ENCODE measurements around the gene SH2D4B.

SH2D4B gene

GRCh38 chr10:80579181-80579763, 41.6 kb downstream of the SH2D4B start:
- Mint-ChIP-seq H3K27me3 (peaks cover 1% of the 10 kb centered on the region), H3K36me3 (peaks cover 4% of the 10 kb centered on the region), H3K4me1 (ENCODE audit: low read depth) (peaks cover 6% of the 10 kb centered on the region), H3K4me3 (no peak overlapping the region), H3K27ac (no peak overlapping the region), H3K9me3 (ENCODE audit: low read depth) (no peaks in the 10 kb centered on the region)

GRCh38 chr10:80579849-80580637, 42.3 kb downstream of the SH2D4B start:
- H3K9me3 Mint-ChIP-seq (ENCODE audit: low read depth), result no peaks in the 10 kb centered on the region
- no peak overlapping the region for H3K4me3 Mint-ChIP-seq
- H3K36me3 Mint-ChIP-seq, result peaks cover 4% of the 10 kb centered on the region
- H3K4me1 Mint-ChIP-seq (ENCODE audit: low read depth), result peaks cover 6% of the 10 kb centered on the region
- no peak overlapping the region for H3K27ac Mint-ChIP-seq
- H3K27me3 Mint-ChIP-seq, result peaks cover 1% of the 10 kb centered on the region

- peaks cover 1% of the 10 kb centered on the region for H3K27me3 Mint-ChIP-seq
- no peaks in the 10 kb centered on the region for H3K9me3 Mint-ChIP-seq (ENCODE audit: low read depth)
- H3K36me3 Mint-ChIP-seq, result peaks cover 4% of the 10 kb centered on the region
- no peak overlapping the region for H3K27ac Mint-ChIP-seq
- H3K4me1 Mint-ChIP-seq (ENCODE audit: low read depth), result peaks cover 6% of the 10 kb centered on the region
- no peak overlapping the region for H3K4me3 Mint-ChIP-seq
These were observed 43.2 kb downstream of the SH2D4B start for GRCh38 chr10:80580638-80581468.

- no peak overlapping the region for H3K27ac Mint-ChIP-seq
- peaks cover 1% of the 10 kb centered on the region for H3K27me3 Mint-ChIP-seq
- H3K36me3 Mint-ChIP-seq, result peaks cover 4% of the 10 kb centered on the region
- no peak overlapping the region for H3K4me3 Mint-ChIP-seq
- H3K4me1 Mint-ChIP-seq (ENCODE audit: low read depth), result peaks cover 6% of the 10 kb centered on the region
- no peaks in the 10 kb centered on the region for H3K9me3 Mint-ChIP-seq (ENCODE audit: low read depth)
These were observed 43.8 kb downstream of the SH2D4B start for GRCh38 chr10:80581469-80581835.

GRCh38 chr10:80582286-80582960, 44.7 kb downstream of the SH2D4B start:
- no peaks in the 10 kb centered on the region for H3K36me3 Mint-ChIP-seq
- peaks cover 6% of the 10 kb centered on the region for H3K4me1 Mint-ChIP-seq (ENCODE audit: low read depth)
- peaks cover 1% of the 10 kb centered on the region for H3K27me3 Mint-ChIP-seq
- H3K9me3 Mint-ChIP-seq (ENCODE audit: low read depth), result no peaks in the 10 kb centered on the region
- H3K4me3 Mint-ChIP-seq, result no peak overlapping the region
- H3K27ac Mint-ChIP-seq, result no peak overlapping the region

- Mint-ChIP-seq H3K36me3 (no peaks in the 10 kb centered on the region), H3K27ac (no peak overlapping the region), H3K27me3 (no peaks in the 10 kb centered on the region), H3K4me3 (no peak overlapping the region), H3K4me1 (ENCODE audit: low read depth) (peaks cover 6% of the 10 kb centered on the region), H3K9me3 (ENCODE audit: low read depth) (no peaks in the 10 kb centered on the region)
These were observed 46.0 kb downstream of the SH2D4B start for GRCh38 chr10:80583685-80584084.

- Mint-ChIP-seq H3K36me3 (no peaks in the 10 kb centered on the region), H3K4me3 (no peak overlapping the region)
These were observed 48.1 kb downstream of the SH2D4B start for GRCh38 chr10:80585812-80586211.

GRCh38 chr10:80588546-80588945, 50.8 kb downstream of the SH2D4B start:
- Mint-ChIP-seq H3K4me3 (no peak overlapping the region), H3K27me3 (no peaks in the 10 kb centered on the region), H3K4me1 (ENCODE audit: low read depth) (no peaks in the 10 kb centered on the region), H3K9me3 (ENCODE audit: low read depth) (no peaks in the 10 kb centered on the region), H3K27ac (no peak overlapping the region), H3K36me3 (no peaks in the 10 kb centered on the region)

More at GRCh38 chr10:80585812-80586211, 48.1 kb downstream of the SH2D4B start:
- Mint-ChIP-seq H3K4me1 (ENCODE audit: low read depth) (no peaks in the 10 kb centered on the region), H3K27ac (no peak overlapping the region), H3K9me3 (ENCODE audit: low read depth) (no peaks in the 10 kb centered on the region), H3K27me3 (no peaks in the 10 kb centered on the region)

- Mint-ChIP-seq H3K27ac (no peak overlapping the region), H3K27me3 (no peaks in the 10 kb centered on the region), H3K4me1 (ENCODE audit: low read depth) (no peaks in the 10 kb centered on the region), H3K36me3 (no peaks in the 10 kb centered on the region), H3K4me3 (no peak overlapping the region), H3K9me3 (ENCODE audit: low read depth) (no peaks in the 10 kb centered on the region)
These were observed 52.1 kb downstream of the SH2D4B start for GRCh38 chr10:80589726-80590373.

GRCh38 chr10:80590585-80591125, 53.0 kb downstream of the SH2D4B start:
- H3K36me3 Mint-ChIP-seq, result no peaks in the 10 kb centered on the region
- H3K4me3 Mint-ChIP-seq, result no peak overlapping the region
- H3K4me1 Mint-ChIP-seq (ENCODE audit: low read depth), result no peaks in the 10 kb centered on the region
- no peaks in the 10 kb centered on the region for H3K27me3 Mint-ChIP-seq
- no peaks in the 10 kb centered on the region for H3K9me3 Mint-ChIP-seq (ENCODE audit: low read depth)
- H3K27ac Mint-ChIP-seq, result no peak overlapping the region

- Mint-ChIP-seq H3K36me3 (no peaks in the 10 kb centered on the region), H3K4me1 (ENCODE audit: low read depth) (no peaks in the 10 kb centered on the region), H3K9me3 (ENCODE audit: low read depth) (no peaks in the 10 kb centered on the region), H3K27ac (no peak overlapping the region), H3K4me3 (no peak overlapping the region), H3K27me3 (no peaks in the 10 kb centered on the region)
These were observed 58.9 kb downstream of the SH2D4B start for GRCh38 chr10:80596391-80597257.

- Mint-ChIP-seq H3K27ac (no peak overlapping the region), H3K36me3 (no peaks in the 10 kb centered on the region)
These were observed 60.5 kb downstream of the SH2D4B start for GRCh38 chr10:80598084-80598798.

GRCh38 chr10:80598951-80599350, 61.2 kb downstream of the SH2D4B start:
- Mint-ChIP-seq H3K36me3 (no peaks in the 10 kb centered on the region), H3K27me3 (no peaks in the 10 kb centered on the region), H3K4me1 (ENCODE audit: low read depth) (no peaks in the 10 kb centered on the region), H3K9me3 (ENCODE audit: low read depth) (no peaks in the 10 kb centered on the region), H3K27ac (no peak overlapping the region), H3K4me3 (no peak overlapping the region)

More at GRCh38 chr10:80598084-80598798, 60.5 kb downstream of the SH2D4B start:
- H3K9me3 Mint-ChIP-seq (ENCODE audit: low read depth), result no peaks in the 10 kb centered on the region
- no peaks in the 10 kb centered on the region for H3K27me3 Mint-ChIP-seq
- no peaks in the 10 kb centered on the region for H3K4me1 Mint-ChIP-seq (ENCODE audit: low read depth)
- no peak overlapping the region for H3K4me3 Mint-ChIP-seq
